ENCODE data around the gene BZW2. TPM values are rescaled to one million over a fixed set of nuclear protein-coding genes. Genes with fewer than 3 reads are reported as not detected.

BZW2 gene
- total and polyA plus RNA-seq, 2 of the 13 experiments (the other 11 are each of a cell fraction or from before 2014, with no cell fraction given): 21.8 to 95.2 TPM

- TF ChIP-seq ZNF407 (CRISPR knock-in tag; IDR thresholded peaks at IDR 0.05; ENCODE audit: not compliant biosample characterization): no peak
- no peak for TF ChIP-seq ZNF337 (CRISPR knock-in tag; IDR thresholded peaks at IDR 0.05; ENCODE audit: borderline replicate concordance, low read depth)
- TF ChIP-seq MYPOP (CRISPR knock-in tag; IDR thresholded peaks at IDR 0.05): no peak
- no peak for TF ChIP-seq ZSCAN30 (CRISPR knock-in tag; IDR thresholded peaks at IDR 0.05)
- TF ChIP-seq KDM3A (CRISPR knock-in tag; IDR thresholded peaks at IDR 0.05; ENCODE audit: low read depth): no peak
- no peak for TF ChIP-seq SETDB1 (CRISPR knock-in tag; IDR thresholded peaks at IDR 0.05; ENCODE audit: borderline replicate concordance)
- TF ChIP-seq ZNF850 (CRISPR knock-in tag; conservative IDR thresholded peaks at IDR 0.05): no peak
- TF ChIP-seq SIN3A (IDR thresholded peaks at IDR 0.05; ENCODE audit: borderline replicate concordance, low read depth, low read length): no peak
Observed at GRCh38 chr7:16652888-16653287, 6.9 kb downstream of the BZW2 start (continued).
